Adrenal gland (tissue), 5 donors: ENCODE measurements around the gene TLR6.
A peak's percentile ranks its signal among the peaks of the same experiment; 100 is the strongest.

Experiments
- POLR2A ChIP-seq, 2 donors: fragments of 450-650 bp; IDR thresholded peaks; one replicate each; pipeline ENCODE4 v1.6.1; 2017; ENCODE audit warnings: antibody characterized with exemption in 2 of 2, mild to moderate bottlenecking in 2 of 2, moderate library complexity in 1 of 2
- TF ChIP-seq, protein P1 (sequence below), 6 experiments: fragments of 450-650 bp in 4 of 6; fragments of 200-600 bp in 2 of 6; sonication (generic) in 1 of 6; IDR thresholded peaks; 1 replicate in 5 of 6; 2 replicates in 1 of 6; pipeline versions ENCODE4 v1.5.1 to v1.8.0; 2016 to 2021; ENCODE audit warnings: antibody characterized with exemption in 6 of 6, mild to moderate bottlenecking in 2 of 6, moderate library complexity in 1 of 6
- donor health status: DM: no; HTN: no; CAD: no.

DNA sequence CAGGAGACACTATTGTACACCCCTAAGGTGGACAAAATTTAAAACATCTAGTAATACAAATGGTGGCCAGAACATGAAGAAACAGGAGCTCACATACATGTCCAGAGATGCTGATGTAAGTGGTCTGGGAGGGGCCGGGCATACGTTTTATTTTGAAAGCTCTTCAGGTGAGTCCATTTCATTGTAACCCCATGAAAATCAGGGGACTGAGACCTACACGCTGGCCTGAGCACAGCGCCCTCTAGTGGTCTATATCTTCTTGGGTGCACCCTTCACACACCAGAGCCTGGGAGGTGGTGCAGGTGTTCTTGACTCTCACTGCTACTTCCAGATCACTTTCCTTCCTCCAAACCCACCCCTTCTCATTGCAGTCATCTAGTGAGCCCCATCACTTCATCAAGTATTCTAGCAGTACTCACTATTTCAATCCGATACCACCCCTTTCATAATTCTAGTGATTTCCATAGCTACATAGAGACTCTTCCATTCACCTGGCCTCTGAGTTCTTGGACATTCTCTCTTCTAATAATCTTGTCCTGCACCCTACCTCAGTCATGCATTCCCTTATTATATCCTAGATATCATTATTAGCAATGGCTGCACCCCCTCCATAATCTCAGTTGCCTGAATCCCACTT, 4.3 kb upstream of the TLR6 start:
- TF ChIP-seq, protein P1, sequence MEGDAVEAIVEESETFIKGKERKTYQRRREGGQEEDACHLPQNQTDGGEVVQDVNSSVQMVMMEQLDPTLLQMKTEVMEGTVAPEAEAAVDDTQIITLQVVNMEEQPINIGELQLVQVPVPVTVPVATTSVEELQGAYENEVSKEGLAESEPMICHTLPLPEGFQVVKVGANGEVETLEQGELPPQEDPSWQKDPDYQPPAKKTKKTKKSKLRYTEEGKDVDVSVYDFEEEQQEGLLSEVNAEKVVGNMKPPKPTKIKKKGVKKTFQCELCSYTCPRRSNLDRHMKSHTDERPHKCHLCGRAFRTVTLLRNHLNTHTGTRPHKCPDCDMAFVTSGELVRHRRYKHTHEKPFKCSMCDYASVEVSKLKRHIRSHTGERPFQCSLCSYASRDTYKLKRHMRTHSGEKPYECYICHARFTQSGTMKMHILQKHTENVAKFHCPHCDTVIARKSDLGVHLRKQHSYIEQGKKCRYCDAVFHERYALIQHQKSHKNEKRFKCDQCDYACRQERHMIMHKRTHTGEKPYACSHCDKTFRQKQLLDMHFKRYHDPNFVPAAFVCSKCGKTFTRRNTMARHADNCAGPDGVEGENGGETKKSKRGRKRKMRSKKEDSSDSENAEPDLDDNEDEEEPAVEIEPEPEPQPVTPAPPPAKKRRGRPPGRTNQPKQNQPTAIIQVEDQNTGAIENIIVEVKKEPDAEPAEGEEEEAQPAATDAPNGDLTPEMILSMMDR (IDR thresholded peaks at IDR 0.05) = peak; percentile 44 to 68 (median 60)
- TF ChIP-seq POLR2A (IDR thresholded peaks at IDR 0.05) = no peak
